Glomerular endothelial cell (primary cell): ENCODE measurements around the gene MYCBP. TPM values are rescaled to one million over a fixed set of nuclear protein-coding genes. Genes with fewer than 3 reads are reported as not detected.
"Not testable (repeated sequence)": the region's sequence is repeated elsewhere in the genome, so short reads cannot be mapped to it uniquely, and the experiment has no call there.

Experiments
- DNase-seq: peaks from one replicate; pipeline ENCODE4 v3.0.0-alpha.2; 2011; ENCODE audit warnings: low read depth, low spot score; ENCODE audit errors: extremely low read depth
- total RNA-seq: library from RNA; depleted of rRNA; stranded (reverse); fragments of >200 nt; gene quantifications from 2 replicates; pipeline ENCODE4 v1.2.3, GENCODE V29; 2015

MYCBP gene
- 10.2 and 14.3 TPM in 2 replicates for total RNA-seq

- DNase-seq: peak; percentile 50
Measured at GRCh38 chr1:38873027-38873969, at the start of gene MYCBP. Gene MYCBP, minus strand, starts transcription at chr1:38873348. Its CDS starts 43 bp downstream, at chr1:38873305.

GRCh38 chr1:38919130-38919529 lies 46.0 kb upstream of the MYCBP start:
- DNase-seq: no peak

GRCh38 chr1:38918568-38918967 lies 45.4 kb upstream of the MYCBP start:
- DNase-seq: no peak

- DNase-seq: no peak
Measured at GRCh38 chr1:38917772-38918171, 44.6 kb upstream of the MYCBP start.

- no peak for DNase-seq
Measured at GRCh38 chr1:38917337-38917736, 44.2 kb upstream of the MYCBP start.

- DNase-seq: no peak
Measured at GRCh38 chr1:38915352-38915948, 42.3 kb upstream of the MYCBP start.

- DNase-seq: not testable (repeated sequence)
Measured at GRCh38 chr1:38914908-38915307, 41.8 kb upstream of the MYCBP start.

GRCh38 chr1:38908821-38909220 lies 35.7 kb upstream of the MYCBP start:
- no peak for DNase-seq

- DNase-seq: no peak
Measured at GRCh38 chr1:38905985-38906384, 32.8 kb upstream of the MYCBP start.

- no peak for DNase-seq
Measured at GRCh38 chr1:38899560-38899959, 26.4 kb upstream of the MYCBP start.

- DNase-seq: no peak
Measured at GRCh38 chr1:38898653-38899230, 25.6 kb upstream of the MYCBP start.

GRCh38 chr1:38896169-38896568 lies 23.0 kb upstream of the MYCBP start:
- no peak for DNase-seq

GRCh38 chr1:38892976-38893375 lies 19.8 kb upstream of the MYCBP start:
- DNase-seq: no peak

GRCh38 chr1:38891753-38892152 lies 18.6 kb upstream of the MYCBP start:
- DNase-seq: no peak

- DNase-seq: no peak
Measured at GRCh38 chr1:38889589-38889988, 16.4 kb upstream of the MYCBP start.

- no peak for DNase-seq
Measured at GRCh38 chr1:38888423-38889333, 15.5 kb upstream of the MYCBP start.

- DNase-seq: no peak
Measured at GRCh38 chr1:38885092-38885491, 11.9 kb upstream of the MYCBP start.

GRCh38 chr1:38881487-38881886 lies 8.3 kb upstream of the MYCBP start, which contains the start of gene GJA9:
Gene GJA9, minus strand, starts transcription at chr1:38881587. Its CDS starts 5,489 bp downstream, at chr1:38876098.
- DNase-seq: no peak

GRCh38 chr1:38875811-38876210 lies 2.7 kb upstream of the MYCBP start:
- no peak for DNase-seq

GRCh38 chr1:38872401-38873026 lies 634 bp downstream of the MYCBP start:
- no peak for DNase-seq
